Mucosa of descending colon (tissue), 3 donors: ENCODE results near the gene SEMG1. TPM values are rescaled to one million over a fixed set of nuclear protein-coding genes. Genes with fewer than 3 reads are reported as not detected.
A peak's percentile ranks its signal among the peaks of the same experiment; 100 is the strongest.

Source experiments
- ATAC-seq: fragments of 200-7000 bp; cut with Tn5 transposase; one replicate; pipeline ENCODE4 v1.9.1; 2020; ENCODE audit warnings: mild to moderate bottlenecking, moderate library complexity
- DNase-seq, 3 donors: peaks; one replicate each; pipeline ENCODE4 v3.0.0-alpha.2; 2020
- H3K36me3 ChIP-seq: fragments of 200-600 bp; one replicate; pipeline ENCODE4 v1.8.0; 2021; ENCODE audit warnings: low read depth, mild to moderate bottlenecking
- H3K4me1 ChIP-seq: fragments of 200-600 bp; one replicate; pipeline ENCODE4 v1.8.0; 2021; ENCODE audit warnings: low read depth, mild to moderate bottlenecking
- H3K4me3 ChIP-seq: fragments of 200-600 bp; one replicate; pipeline ENCODE4 v1.8.0; 2021; ENCODE audit warnings: mild to moderate bottlenecking
- H3K9me3 ChIP-seq: fragments of 200-600 bp; one replicate; pipeline ENCODE4 v1.8.0; 2021; ENCODE audit warnings: mild to moderate bottlenecking
- intact Hi-C, 2 donors: fragments of 100-400 bp; cut with DNase I in 1 of 2; cut with micrococcal nuclease in 1 of 2; formaldehyde crosslinking; loops; one replicate each; pipeline versions ENCODE4 v1.11.0 to v1.11.1; 2022; cut with DNase I, micrococcal nuclease
- total RNA-seq, 3 donors: library from RNA; stranded (reverse); fragmentation: NEBNext Ultra II Directional in 2 of 3; extraction: Animal tissue kit (Norgen Biotek cat#: 25700) in 2 of 3; gene quantifications; one replicate each; pipeline versions ENCODE4 v1.2.1 to v1.2.4, GENCODE V29; 2021 to 2023
- TF ChIP-seq, protein P1 (sequence below): fragments of 200-600 bp; IDR thresholded peaks from one replicate; pipeline ENCODE4 v1.8.0; 2022; ENCODE audit warnings: antibody characterized with exemption, mild to moderate bottlenecking
- donor health status: DM: no; HTN: no; CAD: no; lungs with moderate emphysema.
- donor health status: DM: no; HTN: no; CAD: no.
- donor health status: DM: no; HTN: yes; CAD: no.

The SEMG1 gene
- total RNA-seq, 3 donors from 2014 or later = not detected

DNA sequence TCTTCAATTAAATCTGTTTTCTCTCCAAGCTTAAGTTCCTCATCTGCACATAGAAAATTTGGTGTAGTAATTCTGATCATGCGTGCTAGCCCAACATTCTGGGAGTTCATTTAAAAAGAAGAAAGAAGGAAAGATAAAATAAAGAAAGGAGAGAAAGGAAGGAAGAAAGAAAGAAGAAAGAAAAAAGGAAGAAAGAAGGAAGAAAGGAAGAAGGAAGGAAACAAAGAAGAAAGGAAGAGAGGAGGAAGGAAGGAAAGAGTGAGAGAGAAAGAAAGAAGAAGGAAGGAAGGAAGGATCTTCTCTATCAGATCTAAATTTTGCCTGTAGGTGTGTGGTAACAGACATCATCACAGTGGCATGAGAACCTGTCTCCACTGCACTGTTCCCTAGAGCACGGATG lies 31.3 kb downstream of the SEMG1 start:
- Histone ChIP-seq H3K4me1 (no peaks in the 10 kb centered on the region), H3K36me3 (no peaks in the 10 kb centered on the region), H3K4me3 (no peak overlapping the region), H3K9me3 (peaks cover 4% of the 10 kb centered on the region)
- TF ChIP-seq, protein P1, sequence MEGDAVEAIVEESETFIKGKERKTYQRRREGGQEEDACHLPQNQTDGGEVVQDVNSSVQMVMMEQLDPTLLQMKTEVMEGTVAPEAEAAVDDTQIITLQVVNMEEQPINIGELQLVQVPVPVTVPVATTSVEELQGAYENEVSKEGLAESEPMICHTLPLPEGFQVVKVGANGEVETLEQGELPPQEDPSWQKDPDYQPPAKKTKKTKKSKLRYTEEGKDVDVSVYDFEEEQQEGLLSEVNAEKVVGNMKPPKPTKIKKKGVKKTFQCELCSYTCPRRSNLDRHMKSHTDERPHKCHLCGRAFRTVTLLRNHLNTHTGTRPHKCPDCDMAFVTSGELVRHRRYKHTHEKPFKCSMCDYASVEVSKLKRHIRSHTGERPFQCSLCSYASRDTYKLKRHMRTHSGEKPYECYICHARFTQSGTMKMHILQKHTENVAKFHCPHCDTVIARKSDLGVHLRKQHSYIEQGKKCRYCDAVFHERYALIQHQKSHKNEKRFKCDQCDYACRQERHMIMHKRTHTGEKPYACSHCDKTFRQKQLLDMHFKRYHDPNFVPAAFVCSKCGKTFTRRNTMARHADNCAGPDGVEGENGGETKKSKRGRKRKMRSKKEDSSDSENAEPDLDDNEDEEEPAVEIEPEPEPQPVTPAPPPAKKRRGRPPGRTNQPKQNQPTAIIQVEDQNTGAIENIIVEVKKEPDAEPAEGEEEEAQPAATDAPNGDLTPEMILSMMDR = no peak
- DNase-seq (no peak), ATAC-seq (no peak)
- intact Hi-C loops = no loop called here

DNA sequence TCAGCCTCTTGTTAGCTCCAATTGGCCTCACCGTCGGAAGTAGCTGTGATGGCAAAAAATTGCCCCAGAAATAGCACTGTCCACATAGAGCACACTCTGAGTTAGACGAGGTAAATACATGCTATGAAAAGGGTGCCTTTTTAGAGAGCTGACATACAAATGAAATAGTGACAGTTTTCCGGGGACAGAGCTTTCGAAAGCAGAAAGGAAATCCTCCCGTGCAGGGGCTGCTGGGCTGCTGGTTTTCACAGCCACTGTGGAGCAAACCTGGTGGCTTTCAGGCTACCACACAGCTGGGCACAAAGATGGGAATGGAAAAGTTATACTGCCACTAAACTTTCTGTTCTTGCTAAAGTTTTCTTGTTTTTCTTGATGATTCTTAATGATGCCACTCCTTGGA lies 39.3 kb downstream of the SEMG1 start:
- no peaks in the 10 kb centered on the region for H3K36me3 ChIP-seq
- TF ChIP-seq, protein P1 = no peak
- H3K4me1 ChIP-seq = no peaks in the 10 kb centered on the region
- no peaks in the 10 kb centered on the region for H3K9me3 ChIP-seq
- H3K4me3 ChIP-seq = no peak overlapping the region
- intact Hi-C loops = no loop called here
- ATAC-seq = no peak
- no peak for DNase-seq

DNA sequence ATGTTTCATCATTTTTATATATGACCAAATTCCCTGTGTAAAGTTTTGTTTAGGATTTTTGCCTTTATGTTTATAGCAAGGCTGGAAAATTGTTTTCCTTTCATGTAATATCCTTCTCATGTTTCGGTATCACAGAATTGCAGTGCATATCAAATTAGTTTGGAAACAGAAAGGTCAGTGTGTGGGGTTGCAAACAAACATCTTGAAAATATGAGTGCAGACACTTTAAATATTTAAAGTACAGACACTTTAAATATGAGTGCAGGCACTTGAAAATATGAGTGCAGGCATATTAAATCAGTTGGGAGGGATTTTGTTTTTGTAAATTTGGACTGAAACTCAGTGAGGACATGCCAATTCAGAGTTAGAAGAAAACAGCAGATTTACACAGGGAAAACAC lies 41.0 kb downstream of the SEMG1 start:
- ATAC-seq = no peak
- H3K36me3 ChIP-seq = no peaks in the 10 kb centered on the region
- no peak for DNase-seq
- no peaks in the 10 kb centered on the region for H3K4me1 ChIP-seq
- TF ChIP-seq, protein P1 = no peak
- no peaks in the 10 kb centered on the region for H3K9me3 ChIP-seq
- intact Hi-C loops = no loop called here
- no peak overlapping the region for H3K4me3 ChIP-seq

DNA sequence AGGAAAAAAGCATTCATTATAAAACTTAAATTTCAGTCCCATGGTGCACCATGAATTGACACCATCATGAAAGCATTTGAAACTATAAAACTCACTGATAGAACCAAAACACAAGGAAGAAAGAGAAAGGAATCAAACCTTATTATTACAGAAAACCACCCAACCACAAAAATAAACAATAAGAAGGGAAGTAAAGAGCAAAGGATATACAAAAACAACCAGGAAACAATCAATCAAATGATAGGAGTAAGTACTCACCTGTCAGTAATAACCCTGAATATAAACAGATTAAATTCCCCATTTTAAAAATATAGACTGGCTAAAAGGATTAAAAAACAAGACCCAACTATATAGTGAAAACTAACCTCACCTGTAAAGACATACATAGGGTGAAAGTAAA lies 41.8 kb downstream of the SEMG1 start:
- DNase-seq (no peak), ATAC-seq (no peak)
- TF ChIP-seq, protein P1 = no peak
- no peaks in the 10 kb centered on the region for H3K36me3 ChIP-seq
- no peak overlapping the region for H3K4me3 ChIP-seq
- H3K9me3 ChIP-seq = no peaks in the 10 kb centered on the region
- intact Hi-C loops = no loop called here
- H3K4me1 ChIP-seq = no peaks in the 10 kb centered on the region

- intact Hi-C loops = no loop called here
- H3K4me3 ChIP-seq = no peak overlapping the region
- H3K9me3 ChIP-seq = no peaks in the 10 kb centered on the region
- H3K36me3 ChIP-seq = no peaks in the 10 kb centered on the region
- ATAC-seq (no peak), DNase-seq (no peak)
- peaks cover 13% of the 10 kb centered on the region for H3K4me1 ChIP-seq
- TF ChIP-seq, protein P1 = no peak
Measured at GRCh38 chr20:45251884-45252560, 45.2 kb downstream of the SEMG1 start.

DNA sequence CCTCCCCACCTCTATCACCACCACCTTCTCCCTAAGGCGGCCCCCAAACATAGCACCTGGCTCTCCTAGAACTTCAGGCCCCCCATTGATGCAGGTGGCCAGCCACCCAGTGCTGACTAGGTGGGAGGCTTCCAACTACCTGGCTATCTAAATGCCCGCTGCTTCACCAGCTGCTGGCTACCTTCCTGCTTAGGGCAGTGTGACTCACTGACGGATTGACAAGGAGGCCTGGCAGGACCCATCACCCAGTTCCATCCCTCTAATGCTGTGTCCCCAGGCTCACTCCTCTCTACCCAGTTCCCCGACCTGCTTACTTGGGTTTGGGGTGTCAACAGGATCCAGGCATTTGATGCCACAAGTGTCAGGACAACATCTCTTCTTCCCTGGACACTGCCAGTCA lies 46.4 kb downstream of the SEMG1 start:
- DNase-seq = no peak
- intact Hi-C loops = no loop called here
- peak; percentile 3 for ATAC-seq
- TF ChIP-seq, protein P1 = no peak
- no peak overlapping the region for H3K4me3 ChIP-seq
- H3K4me1 ChIP-seq = peaks cover 13% of the 10 kb centered on the region
- no peaks in the 10 kb centered on the region for H3K36me3 ChIP-seq
- no peaks in the 10 kb centered on the region for H3K9me3 ChIP-seq
